T-helper 22 cell (primary cell): Measurements from ENCODE around the gene NT5C3A.
"Not testable (repeated sequence)": the region's sequence is repeated elsewhere in the genome, so short reads cannot be mapped to it uniquely, and the experiment has no call there.

ENCODE experiments used
- DNase-seq: peaks from one replicate; pipeline ENCODE4 v3.0.0-alpha.2; 2020; ENCODE audit warnings: low read depth

NT5C3A gene

GRCh38 chr7:33041631-33042428, 20.7 kb downstream of the NT5C3A start:
- DNase-seq = no peak

DNA sequence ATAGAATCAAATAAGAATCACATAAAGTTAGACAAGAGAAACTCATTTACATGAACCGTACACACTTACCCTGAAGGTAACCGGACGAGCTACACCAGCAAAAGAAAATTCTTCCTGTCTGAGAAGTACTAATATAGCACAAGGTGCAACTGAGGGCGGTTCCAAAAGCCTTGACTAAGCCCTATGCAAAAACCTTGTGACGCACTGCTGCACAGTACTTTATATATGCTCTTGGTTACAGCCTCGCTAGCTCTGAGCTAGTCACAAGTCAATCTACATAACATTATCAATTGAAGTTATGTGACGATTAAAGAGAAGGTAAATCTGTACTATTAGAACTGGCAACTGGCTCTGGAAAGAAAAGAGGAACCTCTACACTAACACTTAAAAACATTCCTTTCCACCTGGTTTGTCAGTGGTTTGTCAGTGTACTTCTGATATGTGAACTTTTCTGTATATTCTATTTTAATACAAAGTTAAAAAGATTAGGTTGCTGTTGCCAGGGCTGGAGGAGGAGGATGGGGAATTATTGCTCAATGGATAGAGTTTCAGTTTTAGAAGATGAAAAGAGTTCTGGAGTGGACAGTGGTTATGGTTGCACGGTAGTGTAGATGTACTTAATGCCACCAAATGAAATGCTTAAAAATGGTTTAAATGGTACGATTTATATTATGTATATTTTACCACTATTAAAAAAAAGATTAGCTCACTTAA, 21.6 kb downstream of the NT5C3A start:
- peak; percentile 64 for DNase-seq

- DNase-seq = no peak
Observed at GRCh38 chr7:33039903-33040292, 22.7 kb downstream of the NT5C3A start.

GRCh38 chr7:33039257-33039902, 23.2 kb downstream of the NT5C3A start:
- no peak for DNase-seq

GRCh38 chr7:33038639-33039038, 23.9 kb downstream of the NT5C3A start:
- DNase-seq = no peak

GRCh38 chr7:33035776-33036175, 26.8 kb downstream of the NT5C3A start:
- DNase-seq = no peak

GRCh38 chr7:33024189-33024757, 38.3 kb downstream of the NT5C3A start:
- no peak for DNase-seq

DNA sequence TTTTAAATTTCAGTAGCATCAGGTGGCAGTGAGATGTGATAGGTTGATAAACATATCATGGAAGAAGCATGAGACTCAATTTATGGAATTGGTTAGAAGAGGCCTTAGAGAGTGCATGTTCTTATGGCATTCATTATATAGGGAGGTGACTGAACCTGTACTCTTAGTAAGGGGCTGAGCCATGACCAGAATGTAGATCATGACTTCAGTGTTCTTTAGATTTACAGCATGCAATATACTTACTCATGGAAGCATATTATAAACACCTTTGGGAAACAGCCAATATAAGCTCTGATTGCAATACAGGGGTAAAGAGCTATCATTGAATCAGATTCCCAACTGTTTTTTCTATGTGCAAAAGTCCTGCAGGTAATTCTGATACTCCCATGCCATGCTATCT, 50.2 kb downstream of the NT5C3A start:
- no peak for DNase-seq

GRCh38 chr7:33009734-33010133, 52.8 kb downstream of the NT5C3A start:
- no peak for DNase-seq

GRCh38 chr7:33005690-33006089, 56.9 kb downstream of the NT5C3A start:
- DNase-seq = not testable (repeated sequence)

GRCh38 chr7:33005193-33005592, 57.4 kb downstream of the NT5C3A start:
- DNase-seq = not testable (repeated sequence)

GRCh38 chr7:33004104-33004616, 58.4 kb downstream of the NT5C3A start:
- not testable (repeated sequence) for DNase-seq

DNA sequence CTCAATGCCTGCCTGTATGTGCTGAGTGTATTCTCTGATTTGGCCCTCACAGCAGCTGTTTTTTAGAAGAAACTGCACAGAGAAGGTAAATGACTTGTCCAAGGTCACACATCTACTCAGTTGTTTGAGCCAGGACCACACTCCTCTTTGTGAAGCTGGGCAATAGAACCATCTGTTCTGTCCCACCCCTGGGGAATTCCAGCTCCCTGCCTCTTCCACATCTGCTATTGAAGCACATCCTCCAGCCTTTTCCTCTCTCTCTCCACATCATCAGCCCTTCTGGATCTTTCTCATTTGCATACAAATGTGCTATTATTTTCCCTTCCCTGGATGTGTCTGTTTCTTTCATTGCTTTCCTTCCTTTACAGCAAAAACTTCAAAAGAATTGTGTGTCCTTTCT, 59.5 kb downstream of the NT5C3A start:
- DNase-seq = not testable (repeated sequence)

DNA sequence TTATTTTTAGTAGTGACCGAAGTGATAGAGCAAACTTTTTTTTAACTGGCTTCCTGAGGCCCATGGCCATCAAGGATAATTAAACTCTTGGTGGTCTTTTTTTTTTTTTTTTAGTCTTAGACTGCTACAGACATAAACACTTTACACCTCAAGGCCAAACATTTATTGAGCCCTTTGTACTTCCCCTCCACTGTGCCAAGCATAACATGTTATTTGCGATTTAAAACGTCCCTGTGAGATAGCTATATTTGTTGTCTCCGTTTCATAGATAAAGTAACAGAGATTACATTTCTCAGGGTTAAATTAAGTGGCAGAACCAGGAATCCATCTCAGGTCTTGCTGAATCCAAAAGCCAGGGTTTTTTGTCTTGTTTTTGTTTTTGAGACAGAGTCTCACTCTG, 63.2 kb downstream of the NT5C3A start:
- DNase-seq = not testable (repeated sequence)

DNA sequence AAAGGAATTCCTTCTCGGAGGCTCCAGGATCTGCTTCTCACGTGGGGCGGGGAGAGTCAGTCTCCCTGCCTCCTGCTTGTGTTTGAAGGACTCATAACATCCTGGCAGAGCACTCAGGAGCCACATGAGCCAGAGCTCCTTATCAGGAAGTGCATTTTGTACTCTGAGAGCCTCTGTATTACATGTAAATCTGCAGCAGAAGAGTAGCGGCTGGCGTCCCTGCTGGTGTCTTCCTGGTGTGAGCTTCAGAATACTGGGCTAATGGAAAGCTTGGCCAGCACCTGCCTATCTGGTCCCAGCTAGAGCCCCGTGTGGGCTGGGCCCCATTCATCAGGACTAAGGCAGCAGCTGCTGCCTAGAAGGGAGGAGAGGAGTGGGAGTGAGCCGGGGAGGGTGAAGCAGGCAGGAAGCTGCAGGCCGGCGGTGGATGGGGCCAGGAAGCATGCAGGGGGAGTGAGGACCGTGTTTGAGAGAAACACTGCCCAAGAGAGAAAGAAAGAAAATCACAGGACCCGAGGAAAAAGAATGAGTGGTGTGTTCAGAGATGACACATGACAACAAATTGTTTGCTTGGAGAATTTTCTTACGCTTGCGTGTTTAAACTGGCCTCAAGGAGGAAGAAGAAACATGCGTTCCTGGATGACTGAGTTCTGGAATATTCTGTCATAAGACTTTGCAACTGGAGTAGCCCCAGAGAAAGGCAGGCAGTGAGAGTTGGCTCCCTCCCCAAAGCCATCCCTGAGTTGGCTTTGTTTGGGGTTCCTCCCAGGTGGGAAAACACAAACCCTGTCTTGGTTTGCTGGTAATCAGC, 64.0 kb downstream of the NT5C3A start:
- DNase-seq = not testable (repeated sequence)

GRCh38 chr7:32997956-32998355, 64.6 kb downstream of the NT5C3A start:
- not testable (repeated sequence) for DNase-seq

DNA sequence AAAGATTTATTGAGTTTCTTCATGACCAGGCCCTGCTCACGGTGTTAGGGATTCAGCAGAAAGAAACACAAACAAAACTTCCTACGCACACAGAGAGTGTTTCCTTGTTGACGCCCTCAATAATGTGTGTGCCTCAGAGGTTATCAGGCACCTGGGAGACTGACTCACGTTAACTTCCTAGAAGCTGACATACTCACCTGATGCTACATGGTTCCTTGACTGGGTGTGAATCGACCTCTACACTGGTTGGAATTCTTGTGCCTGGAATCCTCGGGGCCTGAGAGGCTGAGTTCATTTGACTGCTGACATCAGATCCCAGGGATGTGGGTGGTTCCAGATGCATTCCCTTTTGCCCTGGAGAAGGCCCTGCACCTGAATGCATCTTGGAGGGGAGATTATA, 69.8 kb downstream of the NT5C3A start:
- not testable (repeated sequence) for DNase-seq

- not testable (repeated sequence) for DNase-seq
Observed at GRCh38 chr7:32991975-32992700, 70.4 kb downstream of the NT5C3A start.

GRCh38 chr7:32991068-32991585, 71.4 kb downstream of the NT5C3A start:
- DNase-seq = not testable (repeated sequence)

GRCh38 chr7:32988148-32988547, 74.4 kb downstream of the NT5C3A start:
- not testable (repeated sequence) for DNase-seq
